GM21529 (cell line): ENCODE results near the gene PTPRD.

Experiments used
- ATAC-seq: cut with Tn5 transposase; IDR thresholded peaks from one replicate; pipeline ENCODE4 v1.9.1; 2021; ENCODE audit not compliant: unreplicated experiment

The PTPRD gene

GRCh38 chr9:10272830-10273229, 340.0 kb downstream of the PTPRD start:
- no peak for ATAC-seq

GRCh38 chr9:10268531-10269485, 344.0 kb downstream of the PTPRD start:
- ATAC-seq = no peak

DNA sequence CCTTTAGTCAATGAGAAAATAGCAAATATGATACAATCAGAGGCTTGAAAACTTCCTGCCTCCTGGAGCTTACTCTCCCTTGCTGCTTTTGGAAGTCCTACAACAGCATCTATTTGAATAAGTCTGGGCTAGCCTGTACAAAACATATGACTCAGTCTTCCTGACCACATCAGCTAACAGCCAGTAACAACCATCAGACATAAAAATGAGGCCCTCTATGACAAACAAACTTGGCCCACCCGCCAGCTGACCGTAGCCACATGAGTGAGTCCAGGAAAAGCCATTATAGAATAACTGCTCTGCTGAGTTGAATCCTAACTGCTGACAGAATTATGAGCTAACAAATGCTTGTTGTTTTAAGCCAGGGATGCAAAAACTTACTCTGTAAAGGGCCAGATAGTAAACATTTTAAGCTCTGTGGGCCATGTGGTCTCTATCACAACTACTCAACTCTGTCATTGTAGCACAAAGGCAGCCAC, 347.6 kb downstream of the PTPRD start:
- no peak for ATAC-seq

- no peak for ATAC-seq
These were observed 352.3 kb downstream of the PTPRD start for GRCh38 chr9:10260501-10260900.

DNA sequence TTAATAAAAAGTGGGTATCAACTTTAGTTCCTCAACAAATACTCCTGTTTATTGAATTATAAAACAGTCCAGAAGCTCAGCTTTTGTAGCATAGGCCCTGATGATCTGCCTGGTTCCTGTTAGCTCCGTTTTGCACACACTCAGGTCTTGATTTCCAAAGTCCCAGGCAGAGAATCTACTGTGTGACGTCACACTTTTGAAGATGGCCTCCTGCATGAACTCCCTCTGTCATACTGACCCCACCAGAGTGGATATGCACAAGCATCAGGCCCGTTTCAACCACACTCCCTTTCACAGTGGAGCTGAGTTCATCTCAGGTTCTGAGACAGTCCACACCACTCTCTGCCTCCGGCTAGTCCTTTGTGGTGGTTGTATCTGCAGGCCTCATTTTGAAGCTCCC, 353.1 kb downstream of the PTPRD start:
- no peak for ATAC-seq

DNA sequence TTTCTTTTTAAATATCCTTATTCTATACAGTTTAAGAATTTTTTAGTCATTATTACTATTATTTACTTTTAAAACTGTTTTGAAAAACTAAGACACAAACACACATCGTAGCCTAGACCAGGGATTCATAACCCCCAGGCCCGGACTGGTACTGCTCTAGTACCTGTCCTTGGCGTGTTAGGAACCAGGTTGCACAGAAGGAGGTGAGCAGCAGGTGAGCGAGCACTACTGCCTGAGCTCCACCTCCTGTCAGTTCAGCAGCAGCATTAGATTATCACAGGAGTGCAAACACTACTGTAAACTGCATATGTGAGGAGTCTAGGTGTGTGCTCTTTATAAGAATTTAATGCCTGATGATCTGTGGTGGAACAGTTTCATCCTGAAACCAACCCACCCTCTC, 357.0 kb downstream of the PTPRD start:
- ATAC-seq = no peak

DNA sequence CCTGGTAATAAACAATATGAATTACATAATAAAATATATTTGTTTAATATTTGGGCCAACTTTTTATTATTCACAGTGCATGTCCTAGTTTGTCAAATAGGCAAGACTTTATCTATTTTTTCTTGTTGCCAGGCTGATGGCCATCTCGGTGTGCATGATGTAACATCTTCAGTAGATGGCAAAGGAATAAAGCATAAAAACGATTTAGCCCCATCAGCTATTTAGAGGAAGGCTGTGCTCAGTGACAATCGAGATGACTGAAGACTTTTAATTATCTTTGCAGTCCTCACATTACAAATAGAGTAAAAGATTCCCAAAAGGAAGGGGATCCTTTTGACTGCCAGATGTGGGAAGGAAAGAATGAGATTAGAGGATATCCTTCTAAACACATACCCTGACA, 358.5 kb downstream of the PTPRD start:
- no peak for ATAC-seq

GRCh38 chr9:10253341-10253740, 359.5 kb downstream of the PTPRD start:
- no peak for ATAC-seq

- ATAC-seq = no peak
These were observed 360.6 kb downstream of the PTPRD start for GRCh38 chr9:10252174-10252573.

DNA sequence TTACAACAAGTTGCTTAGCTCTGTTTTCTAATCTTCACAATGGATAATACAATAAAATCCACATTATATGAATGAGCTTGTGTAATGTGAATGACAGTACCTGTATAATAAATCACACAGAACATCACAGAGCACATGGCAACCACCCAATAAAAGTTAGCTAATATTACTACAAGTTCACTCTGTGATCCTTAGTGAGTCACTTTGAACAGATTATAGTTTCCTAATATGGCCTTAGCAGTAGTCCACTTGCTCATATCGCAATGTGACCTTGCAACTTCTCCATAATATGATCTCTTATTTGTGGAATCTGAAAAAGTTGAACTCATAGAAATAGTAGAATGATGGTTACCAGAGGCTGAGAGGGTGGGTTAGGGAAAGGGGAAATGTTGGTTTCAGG, 361.3 kb downstream of the PTPRD start:
- ATAC-seq = no peak

- ATAC-seq = no peak
These were observed 362.6 kb downstream of the PTPRD start for GRCh38 chr9:10250219-10250618.

DNA sequence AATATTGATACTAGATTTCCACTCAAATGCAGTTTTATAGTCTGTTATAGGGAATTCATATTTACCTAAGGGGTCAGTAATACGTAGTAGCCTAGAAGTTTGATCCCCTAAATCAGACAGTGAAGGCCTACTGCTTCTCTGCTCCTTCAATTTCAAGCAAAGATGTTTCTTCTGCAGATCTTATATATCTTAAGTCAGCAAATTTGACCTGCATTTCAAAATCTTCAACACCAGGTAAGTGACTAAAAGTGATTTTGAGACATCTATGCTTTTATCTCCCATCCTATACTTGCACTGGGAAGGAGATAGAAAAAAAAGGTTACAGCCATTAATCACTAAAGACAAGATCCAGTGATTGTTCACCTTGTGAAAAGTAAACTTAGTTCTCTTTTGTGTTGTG, 363.9 kb downstream of the PTPRD start:
- ATAC-seq = no peak

- no peak for ATAC-seq
These were observed 370.5 kb downstream of the PTPRD start for GRCh38 chr9:10242255-10242654.

DNA sequence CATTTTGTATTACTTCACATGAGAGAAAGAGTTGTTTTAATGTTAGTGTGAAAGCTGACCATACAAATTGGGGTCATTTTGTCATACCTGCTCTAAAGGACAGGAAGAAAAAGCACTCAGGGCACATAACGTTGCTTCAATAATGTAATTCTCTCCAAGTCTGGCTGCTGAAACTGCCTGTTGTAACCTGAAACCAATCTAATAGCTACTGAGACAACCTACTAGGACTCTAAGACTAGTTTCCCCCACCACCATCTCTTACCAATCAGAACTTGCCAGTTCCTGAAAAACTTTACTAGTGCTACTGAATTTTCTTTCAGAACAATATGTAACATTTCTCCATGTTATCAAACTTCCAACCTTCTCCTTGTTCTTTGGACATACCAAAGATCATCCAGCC, 374.7 kb downstream of the PTPRD start:
- ATAC-seq = no peak

DNA sequence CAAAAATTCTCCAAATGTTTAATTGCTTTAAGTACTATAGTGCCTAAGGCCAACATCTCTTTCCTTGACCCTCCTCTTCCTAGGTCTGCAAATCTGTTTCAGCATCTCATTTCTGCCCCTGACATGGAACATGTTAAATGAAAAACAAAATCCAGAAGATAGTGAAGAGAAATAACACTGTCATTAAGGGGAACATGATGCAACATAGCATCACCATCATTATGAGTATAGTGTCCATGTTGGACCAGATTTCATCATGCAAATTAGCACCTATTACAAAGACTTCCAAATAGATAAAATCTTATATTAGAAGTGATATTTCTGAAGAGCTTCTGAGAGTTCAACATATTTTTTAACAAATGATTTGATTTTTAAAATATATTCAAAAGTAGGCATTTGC, 375.2 kb downstream of the PTPRD start:
- no peak for ATAC-seq

DNA sequence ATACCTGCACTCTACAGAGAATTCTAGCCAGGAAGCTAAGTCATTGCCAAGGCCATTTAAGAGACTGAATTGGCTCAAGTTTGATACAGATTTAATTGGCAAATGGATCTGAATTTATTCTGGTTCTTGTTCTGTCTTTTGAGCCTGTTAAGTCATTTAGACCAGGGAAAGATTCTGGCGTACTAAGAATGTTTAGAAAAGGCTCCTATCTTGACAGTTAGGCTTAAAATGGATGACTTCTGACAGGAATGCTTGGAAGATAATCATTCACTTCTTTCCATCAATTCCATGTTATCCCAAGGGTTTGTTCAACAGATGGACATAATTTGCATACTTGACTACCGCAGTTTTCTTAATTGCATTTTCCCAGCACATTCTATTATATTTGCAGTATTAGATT, 376.6 kb downstream of the PTPRD start:
- ATAC-seq = no peak

DNA sequence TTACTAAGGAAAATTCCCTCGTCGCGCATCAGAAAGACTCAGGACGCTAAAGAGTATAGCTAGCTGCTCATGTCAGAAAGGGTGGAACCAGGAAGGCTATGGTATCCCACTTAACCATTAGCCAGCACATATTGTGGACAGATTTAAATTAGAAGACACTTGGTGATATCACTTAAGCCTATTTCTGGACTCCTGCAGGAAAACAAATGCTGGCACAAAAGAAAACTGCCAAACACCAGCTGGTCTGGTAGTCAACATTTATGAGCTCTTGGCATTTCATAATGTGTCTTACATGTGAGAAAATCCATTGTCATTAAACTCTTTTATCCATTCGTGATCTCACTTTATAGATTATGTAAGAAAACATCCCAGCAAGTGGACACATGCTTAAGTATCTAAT, 377.4 kb downstream of the PTPRD start:
- no peak for ATAC-seq

GRCh38 chr9:10232352-10232930, 380.4 kb downstream of the PTPRD start:
- no peak for ATAC-seq

GRCh38 chr9:10230512-10230911, 382.3 kb downstream of the PTPRD start:
- no peak for ATAC-seq

DNA sequence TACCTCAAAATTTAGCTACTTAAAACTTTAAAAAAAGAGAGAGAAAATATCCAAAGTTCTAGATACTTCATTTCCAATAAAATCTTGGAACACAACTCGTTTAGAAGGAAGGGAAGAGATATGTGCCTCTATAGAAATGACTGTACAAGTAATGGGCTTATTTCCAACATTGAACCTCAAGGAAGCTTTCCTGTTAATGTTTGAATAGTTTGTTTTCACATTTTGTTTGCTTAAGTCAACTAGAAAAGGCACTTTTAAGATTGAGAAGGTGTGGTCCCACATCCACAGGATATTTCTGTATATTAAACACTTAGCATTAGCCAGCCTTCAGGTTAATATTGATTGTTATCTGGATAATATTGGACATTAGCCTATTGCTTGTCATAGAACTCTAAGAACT, 384.7 kb downstream of the PTPRD start:
- no peak for ATAC-seq

DNA sequence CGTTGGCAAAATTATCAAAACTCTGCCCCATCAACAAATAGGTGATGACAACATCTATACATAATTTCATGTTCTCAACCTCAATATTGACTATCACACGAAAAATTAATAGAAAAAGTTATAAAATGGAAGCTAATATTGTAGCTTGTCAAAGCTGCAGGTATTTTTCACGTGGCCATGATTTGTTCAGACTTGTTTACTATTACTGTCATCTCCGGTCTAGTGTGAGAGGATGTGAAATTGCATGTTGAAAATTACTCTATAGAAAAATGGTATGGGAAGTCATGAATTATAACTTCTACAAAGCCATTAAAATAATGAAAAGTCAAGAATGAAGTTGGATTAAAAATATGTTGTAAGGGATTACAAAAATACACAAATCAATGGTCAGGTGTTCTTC, 385.8 kb downstream of the PTPRD start:
- no peak for ATAC-seq

GRCh38 chr9:10212702-10213101, 400.1 kb downstream of the PTPRD start:
- ATAC-seq = no peak
